Smooth muscle cell (in vitro differentiated cells): ENCODE measurements around the gene ZNF264. TPM values are rescaled to one million over a fixed set of nuclear protein-coding genes. Genes with fewer than 3 reads are reported as not detected.
A peak's percentile ranks its signal among the peaks of the same experiment; 100 is the strongest.

Experiments used
- DNase-seq: peaks from one replicate; lab custom pipeline; 2025; ENCODE audit not compliant: unreplicated experiment; lab: John Stamatoyannopoulos, UW
- H2AFZ ChIP-seq: fragments of 200-600 bp; sonication (generic); 2 replicates; pipeline ENCODE4 v1.6.0; 2016; ENCODE audit warnings: antibody characterized with exemption, low read depth, mild to moderate bottlenecking
- H3F3A ChIP-seq: fragments of 200-600 bp; sonication (generic); 2 replicates; pipeline ENCODE4 v1.6.0; 2017; ENCODE audit warnings: antibody characterized with exemption, low read depth
- H3K27ac ChIP-seq: fragments of 200-600 bp; sonication (generic); 2 replicates; pipeline ENCODE4 v1.5.1; 2016; ENCODE audit warnings: low read depth, mild to moderate bottlenecking
- H3K27me3 ChIP-seq: fragments of 200-600 bp; sonication (generic); 2 replicates; pipeline ENCODE4 v1.6.1; 2016; ENCODE audit warnings: low read depth, mild to moderate bottlenecking
- H3K36me3 ChIP-seq: fragments of 200-600 bp; sonication (generic); 2 replicates; pipeline ENCODE4 v1.5.1; 2016; ENCODE audit warnings: low read depth
- H3K4me1 ChIP-seq: fragments of 200-600 bp; sonication (generic); 2 replicates; pipeline ENCODE4 v1.5.1; 2016; ENCODE audit warnings: low read depth
- H3K4me2 ChIP-seq: fragments of 200-600 bp; sonication (generic); 2 replicates; pipeline ENCODE4 v1.6.0; 2016; ENCODE audit warnings: mild to moderate bottlenecking
- H3K4me3 ChIP-seq: fragments of 200-600 bp; sonication (generic); 2 replicates; pipeline ENCODE4 v1.5.1; 2016; ENCODE audit warnings: mild to moderate bottlenecking
- H3K79me2 ChIP-seq: fragments of 200-600 bp; sonication (generic); 2 replicates; pipeline ENCODE4 v1.6.0; 2016; ENCODE audit warnings: low read depth, mild to moderate bottlenecking
- H3K9ac ChIP-seq: fragments of 200-600 bp; sonication (generic); 2 replicates; pipeline ENCODE4 v1.6.0; 2016; ENCODE audit warnings: low read depth
- H3K9me3 ChIP-seq: fragments of 200-600 bp; sonication (generic); replicated peaks from 2 replicates; pipeline ENCODE4 v1.5.1; 2016; ENCODE audit warnings: low read depth
- H4K20me1 ChIP-seq: fragments of 200-600 bp; sonication (generic); 2 replicates; pipeline ENCODE4 v1.6.0; 2016; ENCODE audit warnings: low read depth
- CTCF ChIP-seq: fragments of 200-600 bp; sonication (generic); IDR thresholded peaks from 2 replicates; pipeline ENCODE4 v1.5.1; 2017; ENCODE audit warnings: borderline replicate concordance, mild to moderate bottlenecking, antibody characterized with exemption; ENCODE audit not compliant: insufficient read depth, poor library complexity, severe bottlenecking
- WGBS: methylation state at CpG from one replicate; pipeline ENCODE4 v1.1.7; 2016; ENCODE audit warnings: low lambda C conversion rate; 5-methylcytosine and 5-hydroxymethylcytosine counted together
- polyA plus RNA-seq: library from polyadenylated mRNA; unstranded; fragments of >200 nt; fragmentation: Nextera tagmentation; extraction: Ambion mirVana; gene quantifications from 2 replicates; pipeline ENCODE4 v1.2.1, GENCODE V29; 2016
- total RNA-seq: library from RNA; depleted of rRNA; stranded (reverse); fragments of >200 nt; gene quantifications from 2 replicates; pipeline ENCODE4 v1.2.3, GENCODE V29; 2014

ZNF264 gene
- total and polyA plus RNA-seq, 2 experiments from 2014 or later: 3.5 to 26.0 TPM

- H2AFZ ChIP-seq: no peak overlapping the region
- 67% methylated on average over 5 of the region's 5 CpGs for WGBS
- H3K4me3 ChIP-seq: no peak overlapping the region
- H3K9ac ChIP-seq: no peak overlapping the region
- H3K79me2 ChIP-seq: no peaks in the 10 kb centered on the region
- H3K27me3 ChIP-seq: no peaks in the 10 kb centered on the region
- no peaks in the 10 kb centered on the region for H4K20me1 ChIP-seq
- no peak overlapping the region for H3K4me2 ChIP-seq
- H3F3A ChIP-seq: no peaks in the 10 kb centered on the region
- no peaks in the 10 kb centered on the region for H3K4me1 ChIP-seq
- TF ChIP-seq CTCF: no peak
- H3K27ac ChIP-seq: no peak overlapping the region
- no peak for DNase-seq
- H3K9me3 ChIP-seq: no peaks in the 10 kb centered on the region
- H3K36me3 ChIP-seq: no peaks in the 10 kb centered on the region
Observed at GRCh38 chr19:57161985-57162539, 29.2 kb upstream of the ZNF264 start.

GRCh38 chr19:57165846-57166245, 25.5 kb upstream of the ZNF264 start:
- Histone ChIP-seq H3K9me3 (no peaks in the 10 kb centered on the region), H3F3A (no peaks in the 10 kb centered on the region), H4K20me1 (no peaks in the 10 kb centered on the region), H3K4me3 (no peak overlapping the region), H3K4me2 (no peak overlapping the region), H3K4me1 (no peaks in the 10 kb centered on the region), H2AFZ (no peak overlapping the region), H3K27me3 (no peaks in the 10 kb centered on the region), H3K79me2 (no peaks in the 10 kb centered on the region), H3K36me3 (no peaks in the 10 kb centered on the region), H3K9ac (no peak overlapping the region), H3K27ac (no peak overlapping the region)
- 69% methylated on average over 7 of the region's 7 CpGs for WGBS
- TF ChIP-seq CTCF: no peak
- DNase-seq: no peak

DNA sequence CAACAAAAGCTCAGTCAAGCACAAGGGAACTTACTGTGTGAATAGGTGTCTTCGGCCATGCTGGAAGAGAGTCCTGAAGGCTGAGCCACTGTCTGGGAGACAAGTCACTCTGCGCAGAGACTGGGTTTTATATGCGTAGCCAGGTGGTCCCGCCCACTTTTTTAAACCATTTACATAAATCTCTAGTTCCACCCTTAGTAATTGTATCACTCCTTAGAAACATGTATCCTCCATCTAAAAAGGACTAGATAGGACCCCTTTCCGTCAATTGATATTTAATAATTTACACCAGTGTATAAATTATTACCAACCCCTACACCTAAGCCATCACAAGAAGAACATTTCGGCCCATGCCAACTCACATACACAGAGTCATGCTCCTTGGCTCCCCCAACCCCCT, 23.9 kb upstream of the ZNF264 start, which contains the start of gene DUXA:
TSS of gene DUXA (minus strand) at position 101 of the 400 bp plus-strand sequence. CDS start at position 59, 42 bp downstream.
- no peaks in the 10 kb centered on the region for H3K79me2 ChIP-seq
- no peaks in the 10 kb centered on the region for H4K20me1 ChIP-seq
- WGBS: 81% methylated on average over 6 of the region's 6 CpGs
- H3K27me3 ChIP-seq: no peaks in the 10 kb centered on the region
- H3K4me1 ChIP-seq: no peaks in the 10 kb centered on the region
- H3K4me2 ChIP-seq: no peak within 1 kb of the TSS
- no peak for DNase-seq
- no peaks in the 10 kb centered on the region for H3K36me3 ChIP-seq
- H3K4me3 ChIP-seq: no peak within 1 kb of the TSS
- no peak within 1 kb of the TSS for H2AFZ ChIP-seq
- no peaks in the 10 kb centered on the region for H3K9me3 ChIP-seq
- no peaks in the 10 kb centered on the region for H3F3A ChIP-seq
- H3K9ac ChIP-seq: no peak within 1 kb of the TSS
- TF ChIP-seq CTCF: no peak
- no peak within 1 kb of the TSS for H3K27ac ChIP-seq

DNA sequence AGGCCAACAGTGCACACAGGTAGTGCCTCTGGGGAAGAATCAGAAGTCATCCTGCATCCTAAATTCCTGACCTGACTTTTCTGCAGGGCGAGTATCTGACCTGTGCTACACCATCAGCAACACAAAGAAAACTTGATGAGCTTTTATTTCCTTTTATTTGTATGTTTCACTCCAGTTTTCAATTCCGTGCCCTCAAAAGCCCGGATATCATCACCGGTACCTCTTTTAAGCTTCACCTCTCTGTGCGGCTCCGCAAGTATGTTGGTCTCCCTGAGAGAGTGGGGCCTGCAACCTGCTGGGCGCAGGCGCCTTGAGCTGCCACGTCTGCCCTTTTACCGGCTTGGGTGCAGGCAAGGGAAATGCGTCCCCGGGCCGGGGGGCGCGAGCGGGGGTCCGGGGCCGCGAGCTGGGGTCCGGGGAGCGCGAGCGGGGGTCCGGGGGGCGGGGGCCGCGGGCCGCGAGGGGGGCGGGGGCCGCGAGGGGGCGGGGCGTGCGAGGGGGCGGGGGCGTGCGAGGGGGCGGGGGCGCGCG, 19.7 kb upstream of the ZNF264 start:
- TF ChIP-seq CTCF: no peak
- Histone ChIP-seq H3K9ac (no peak overlapping the region), H3K4me3 (peak overlapping the region; percentile 48), H3F3A (no peaks in the 10 kb centered on the region), H3K9me3 (no peaks in the 10 kb centered on the region), H3K4me1 (no peaks in the 10 kb centered on the region), H3K4me2 (peak overlapping the region; percentile 74), H3K27ac (no peak overlapping the region), H2AFZ (peak overlapping the region; percentile 82), H3K27me3 (no peaks in the 10 kb centered on the region), H3K79me2 (no peaks in the 10 kb centered on the region), H4K20me1 (no peaks in the 10 kb centered on the region), H3K36me3 (no peaks in the 10 kb centered on the region)
- DNase-seq: peak; percentile 2
- WGBS: 6% methylated on average over 18 of the region's 42 CpGs
